Kidney epithelial cell (primary cell): Measurements from ENCODE around the gene TMEM132E. TPM values are rescaled to one million over a fixed set of nuclear protein-coding genes. Genes with fewer than 3 reads are reported as not detected.

ENCODE experiments used
- DNase-seq: peaks from one replicate; pipeline ENCODE4 v3.0.0-alpha.2; 2010; ENCODE audit warnings: low read depth
- H3K27me3 ChIP-seq: 2 replicates; pipeline ENCODE4 v1.6.0; 2011; ENCODE audit warnings: low read length; ENCODE audit not compliant: control insufficient read depth, insufficient read depth
- H3K36me3 ChIP-seq: 2 replicates; pipeline ENCODE4 v1.5.1; 2011; ENCODE audit warnings: low read length; ENCODE audit not compliant: control insufficient read depth, insufficient read depth
- H3K4me3 ChIP-seq: 2 replicates; pipeline ENCODE4 v1.5.1; 2011; ENCODE audit warnings: low read depth, mild to moderate bottlenecking, control low read depth, low read length
- CTCF ChIP-seq: IDR thresholded peaks from 2 replicates; pipeline ENCODE4 v1.5.1; 2011; ENCODE audit warnings: mild to moderate bottlenecking, moderate library complexity, low read length, control low read depth, inconsistent platforms; ENCODE audit not compliant: insufficient read depth, poor library complexity, severe bottlenecking
- total RNA-seq: library from RNA; depleted of rRNA; stranded (reverse); fragments of >200 nt; gene quantifications from 2 replicates; pipeline ENCODE4 v1.2.3, GENCODE V29; 2015

Gene TMEM132E
- total RNA-seq, 1 donor from 2014 or later, result 0.13 TPM

DNA sequence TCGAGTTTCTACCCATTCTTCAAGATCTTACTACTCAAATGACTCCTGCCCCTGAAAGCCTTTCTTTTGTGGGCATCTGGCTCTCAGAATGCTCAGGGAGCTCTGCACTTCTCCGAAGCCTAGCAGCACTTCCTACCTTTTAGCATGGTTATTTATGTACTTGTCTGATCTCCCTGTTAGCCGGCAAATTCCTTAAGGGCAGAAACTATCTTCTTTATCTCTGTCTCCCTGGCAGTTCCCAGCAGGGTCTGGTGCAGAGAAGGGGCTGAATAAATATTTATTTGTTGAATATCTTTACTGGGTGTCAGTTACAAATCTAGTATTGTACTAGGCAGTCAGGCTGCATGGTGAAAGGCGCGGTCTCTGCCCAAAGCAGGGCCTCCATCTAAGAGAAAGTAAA, 30.7 kb downstream of the TMEM132E start:
- H3K36me3 ChIP-seq, result no peaks in the 10 kb centered on the region
- TF ChIP-seq CTCF, result no peak
- H3K4me3 ChIP-seq, result no peak overlapping the region
- DNase-seq, result no peak
- H3K27me3 ChIP-seq, result peaks cover 8% of the 10 kb centered on the region

GRCh38 chr17:34610506-34610905, 31.1 kb downstream of the TMEM132E start:
- H3K27me3 ChIP-seq, result peaks cover 8% of the 10 kb centered on the region
- no peak for TF ChIP-seq CTCF

GRCh38 chr17:34613064-34614019, 34.0 kb downstream of the TMEM132E start:
- H3K27me3 ChIP-seq, result peaks cover 10% of the 10 kb centered on the region
- no peaks in the 10 kb centered on the region for H3K36me3 ChIP-seq
- no peak for DNase-seq
- no peak overlapping the region for H3K4me3 ChIP-seq
- no peak for TF ChIP-seq CTCF

More at GRCh38 chr17:34610506-34610905, 31.1 kb downstream of the TMEM132E start:
- no peaks in the 10 kb centered on the region for H3K36me3 ChIP-seq
- no peak overlapping the region for H3K4me3 ChIP-seq
- DNase-seq, result no peak

DNA sequence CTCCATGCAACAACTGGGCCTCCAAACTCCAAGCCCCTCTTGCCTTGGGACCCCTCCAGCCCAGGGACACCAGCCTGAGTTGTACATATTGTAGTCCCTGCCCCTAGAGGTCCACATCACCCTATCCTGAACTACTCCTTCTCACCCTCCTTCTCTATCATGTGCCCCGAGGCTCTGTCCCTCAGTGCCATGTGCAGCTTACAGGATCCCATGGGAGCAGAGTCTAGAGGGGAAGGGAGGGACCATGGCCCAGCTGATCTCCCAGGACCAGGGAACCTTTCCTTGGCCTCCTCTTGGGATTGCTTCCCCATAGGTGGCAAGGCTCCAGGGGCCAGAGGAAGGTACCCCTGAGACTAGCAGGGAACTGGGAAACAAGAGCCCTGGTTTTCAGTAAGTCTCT, 35.3 kb downstream of the TMEM132E start:
- Histone ChIP-seq H3K4me3 (no peak overlapping the region), H3K36me3 (no peaks in the 10 kb centered on the region), H3K27me3 (peaks cover 8% of the 10 kb centered on the region)
- DNase-seq, result no peak
- TF ChIP-seq CTCF, result no peak

GRCh38 chr17:34615326-34615725, 35.9 kb downstream of the TMEM132E start:
- peaks cover 8% of the 10 kb centered on the region for H3K27me3 ChIP-seq
- no peak for DNase-seq
- no peak for TF ChIP-seq CTCF
- no peaks in the 10 kb centered on the region for H3K36me3 ChIP-seq
- no peak overlapping the region for H3K4me3 ChIP-seq
